GM10248 (cell line): ENCODE measurements around the gene MISP.

ENCODE experiments used
- CTCF ChIA-PET: fragments of 300-600 bp; sonication (Branson Sonifier 250); formaldehyde crosslinking; extraction: SDS; loops from one replicate; lab custom pipeline; 2021; ENCODE audit warnings: antibody characterized with exemption; lab: Yijun Ruan, JAX
- POLR2A ChIA-PET: fragments of 350-650 bp; sonication (Branson Sonifier 250); formaldehyde crosslinking; extraction: SDS; loops from one replicate; lab custom pipeline; 2020; ENCODE audit warnings: antibody characterized with exemption; lab: Yijun Ruan, JAX
- DNase-seq: peaks from one replicate; pipeline ENCODE4 v3.0.0; 2012; ENCODE audit errors: extremely low spot score
- CTCF ChIP-seq: IDR thresholded peaks from 2 replicates; pipeline ENCODE4 v1.5.1; 2012; ENCODE audit warnings: mild to moderate bottlenecking, low read depth; ENCODE audit errors: extremely low read depth, missing control alignments, control extremely low read depth

The MISP gene

GRCh38 chr19:749811-750210, 1.1 kb upstream of the MISP start:
- ChIA-PET POLR2A (no interaction called here), CTCF (interaction anchor here (1.0 kb wide), 2 partner anchors 10 to 16 kb away, joined by 3 to 4 read pairs; no protein-coding TSS in a partner anchor)
- no peak for DNase-seq
- TF ChIP-seq CTCF: no peak

GRCh38 chr19:751501-752341, 809 bp downstream of the MISP start:
- TF ChIP-seq CTCF: no peak
- DNase-seq: no peak
- CTCF ChIA-PET: interaction anchor here (1.2 to 2.4 kb wide), 2 partner anchors 44 to 167 kb away, joined by 3 to 4 read pairs; no protein-coding TSS in a partner anchor
- POLR2A ChIA-PET: no interaction called here

- TF ChIP-seq CTCF: no peak
- CTCF ChIA-PET: interaction anchor here (1.2 to 2.4 kb wide), 3 partner anchors 17 to 168 kb away, joined by 3 to 4 read pairs (median 4); no protein-coding TSS in a partner anchor
- POLR2A ChIA-PET: interaction anchor here (0.6 kb wide), 1 partner anchor 314 kb away, joined by 6 read pairs; no protein-coding TSS in a partner anchor
- no peak for DNase-seq
Measured at GRCh38 chr19:752652-753517, 2.0 kb downstream of the MISP start.

- ChIA-PET CTCF (no interaction called here), POLR2A (no interaction called here)
- no peak for DNase-seq
- TF ChIP-seq CTCF: no peak
Measured at GRCh38 chr19:754530-754929, 3.6 kb downstream of the MISP start.

GRCh38 chr19:755063-755462, 4.2 kb downstream of the MISP start:
- DNase-seq: no peak
- CTCF ChIA-PET: no interaction called here

More at GRCh38 chr19:755063-755462, 4.2 kb downstream of the MISP start:
- TF ChIP-seq CTCF: no peak
- POLR2A ChIA-PET: no interaction called here
